ENCODE measurements around the gene MTA3. TPM values are rescaled to one million over a fixed set of nuclear protein-coding genes. Genes with fewer than 3 reads are reported as not detected.

The MTA3 gene
- total RNA-seq, 6 donors from 2014 or later: 18.2 to 59.7 (median 27.0) TPM

DNA sequence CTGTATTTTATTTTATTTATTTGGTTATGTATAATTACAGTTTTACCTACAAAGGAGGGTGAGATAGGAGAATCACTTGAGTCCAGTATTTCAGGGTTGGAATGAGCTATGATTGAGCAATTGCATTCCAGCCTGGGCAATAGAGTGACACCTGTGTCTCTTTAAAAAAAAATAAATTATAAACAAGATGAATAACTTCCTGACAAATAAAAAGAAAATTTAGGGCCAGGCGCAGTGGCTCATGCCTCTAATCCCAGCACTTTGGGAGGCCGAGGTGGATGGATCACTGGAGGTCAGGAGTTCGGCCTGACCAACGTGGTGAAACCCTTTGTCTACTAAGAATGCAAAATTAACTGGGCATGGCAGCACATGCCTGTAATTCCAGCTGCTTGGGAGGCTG, 17.3 kb downstream of the MTA3 start:
- Histone ChIP-seq H3K36me3 (peaks cover 0 to 33% (median 4%) of the 10 kb centered on the region in 4 donors), H3K4me1 (no peaks in the 10 kb centered on the region), H3K9me3 (no peaks in the 10 kb centered on the region), H3K27ac (no peak overlapping the region), H3K27me3 (no peaks in the 10 kb centered on the region), H3K4me3 (no peak overlapping the region)
- DNase-seq (no peak), ATAC-seq (ENCODE audit: low FRiP score in 2 of 2) (no peak)
- TF ChIP-seq, protein P1, sequence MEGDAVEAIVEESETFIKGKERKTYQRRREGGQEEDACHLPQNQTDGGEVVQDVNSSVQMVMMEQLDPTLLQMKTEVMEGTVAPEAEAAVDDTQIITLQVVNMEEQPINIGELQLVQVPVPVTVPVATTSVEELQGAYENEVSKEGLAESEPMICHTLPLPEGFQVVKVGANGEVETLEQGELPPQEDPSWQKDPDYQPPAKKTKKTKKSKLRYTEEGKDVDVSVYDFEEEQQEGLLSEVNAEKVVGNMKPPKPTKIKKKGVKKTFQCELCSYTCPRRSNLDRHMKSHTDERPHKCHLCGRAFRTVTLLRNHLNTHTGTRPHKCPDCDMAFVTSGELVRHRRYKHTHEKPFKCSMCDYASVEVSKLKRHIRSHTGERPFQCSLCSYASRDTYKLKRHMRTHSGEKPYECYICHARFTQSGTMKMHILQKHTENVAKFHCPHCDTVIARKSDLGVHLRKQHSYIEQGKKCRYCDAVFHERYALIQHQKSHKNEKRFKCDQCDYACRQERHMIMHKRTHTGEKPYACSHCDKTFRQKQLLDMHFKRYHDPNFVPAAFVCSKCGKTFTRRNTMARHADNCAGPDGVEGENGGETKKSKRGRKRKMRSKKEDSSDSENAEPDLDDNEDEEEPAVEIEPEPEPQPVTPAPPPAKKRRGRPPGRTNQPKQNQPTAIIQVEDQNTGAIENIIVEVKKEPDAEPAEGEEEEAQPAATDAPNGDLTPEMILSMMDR (IDR thresholded peaks at IDR 0.05): no peak
- TF ChIP-seq POLR2AphosphoS5 (IDR thresholded peaks at IDR 0.05) (no peak), POLR2A (IDR thresholded peaks at IDR 0.05) (no peak), EP300 (IDR thresholded peaks at IDR 0.05) (no peak)
- 79 to 85% methylated on average over 4 of the region's 4 CpGs for WGBS, 2 donors

DNA sequence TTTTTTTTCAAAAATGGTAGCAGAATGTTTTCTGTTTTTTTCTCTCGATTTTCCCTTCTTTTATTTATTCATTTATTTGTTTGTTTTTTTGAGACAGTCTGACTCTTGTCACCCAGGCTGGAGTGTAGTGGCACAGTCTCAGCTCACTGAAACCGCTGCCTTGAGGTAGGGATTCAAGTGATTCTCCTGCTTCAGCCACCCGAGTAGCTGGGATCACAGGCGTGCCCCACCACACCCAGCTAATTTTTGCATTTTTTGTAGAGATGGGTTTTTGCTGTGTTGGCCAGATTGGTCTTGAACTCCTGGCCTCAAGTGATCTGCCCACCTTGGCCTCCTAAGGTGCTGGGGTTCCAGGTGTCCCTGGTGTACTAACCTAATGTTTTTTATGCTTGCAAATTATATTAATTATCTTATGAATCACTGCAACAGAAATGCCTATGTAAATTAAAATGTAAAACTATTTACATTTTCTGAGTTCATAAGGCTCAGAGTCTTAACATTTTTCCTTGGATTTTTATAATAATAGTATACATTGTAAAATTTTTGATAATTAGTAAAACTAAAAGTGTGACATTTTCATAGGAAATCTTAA, 19.2 kb downstream of the MTA3 start:
- no peak for DNase-seq
- Histone ChIP-seq H3K27ac (no peak overlapping the region), H3K4me3 (no peak overlapping the region), H3K27me3 (no peaks in the 10 kb centered on the region), H3K4me1 (no peaks in the 10 kb centered on the region), H3K9me3 (no peaks in the 10 kb centered on the region), H3K36me3 (peaks cover 0 to 16% (median 0%) of the 10 kb centered on the region in 4 donors)
- no peak for TF ChIP-seq POLR2A (IDR thresholded peaks at IDR 0.05)
- TF ChIP-seq POLR2AphosphoS5 (IDR thresholded peaks at IDR 0.05): no peak
- no peak for TF ChIP-seq EP300 (IDR thresholded peaks at IDR 0.05)
- TF ChIP-seq, protein P1 (IDR thresholded peaks at IDR 0.05): no peak
- 88 to 99% methylated on average over 4 of the region's 4 CpGs for WGBS, 2 donors
- ATAC-seq (ENCODE audit: low FRiP score in 2 of 2): no peak

DNA sequence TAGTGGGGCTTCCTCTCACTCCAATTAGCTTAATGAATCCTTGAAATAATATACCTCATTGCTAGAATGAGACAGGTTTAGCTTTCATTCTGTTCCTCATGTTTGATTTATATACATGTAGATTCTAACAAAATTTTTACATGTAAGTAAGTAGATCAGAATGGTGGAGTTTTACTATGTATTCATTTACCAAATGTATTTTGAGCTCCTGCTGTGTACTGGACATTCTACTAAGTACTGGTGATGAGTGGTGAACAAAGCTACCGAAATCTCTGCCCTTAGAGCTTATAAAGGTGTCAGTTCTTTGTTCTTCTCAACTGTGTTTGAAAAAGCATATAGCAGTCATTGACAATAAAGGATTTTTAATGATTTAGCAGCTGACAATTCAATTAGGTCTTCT, 19.7 kb downstream of the MTA3 start:
- no peaks in the 10 kb centered on the region for H3K9me3 ChIP-seq
- H3K27ac ChIP-seq: no peak overlapping the region
- H3K4me3 ChIP-seq: no peak overlapping the region
- no peak for DNase-seq
- H3K36me3 ChIP-seq: peaks cover 0 to 11% (median 0%) of the 10 kb centered on the region in 4 donors
- no peaks in the 10 kb centered on the region for H3K27me3 ChIP-seq
- H3K4me1 ChIP-seq: no peaks in the 10 kb centered on the region
- TF ChIP-seq POLR2AphosphoS5 (IDR thresholded peaks at IDR 0.05) (no peak), EP300 (IDR thresholded peaks at IDR 0.05) (no peak), POLR2A (IDR thresholded peaks at IDR 0.05) (no peak)
- TF ChIP-seq, protein P1 (IDR thresholded peaks at IDR 0.05): no peak
- no peak for ATAC-seq (ENCODE audit: low FRiP score in 2 of 2)
- 92 to 95% methylated on average over 1 of the region's 1 CpG for WGBS, 2 donors

DNA sequence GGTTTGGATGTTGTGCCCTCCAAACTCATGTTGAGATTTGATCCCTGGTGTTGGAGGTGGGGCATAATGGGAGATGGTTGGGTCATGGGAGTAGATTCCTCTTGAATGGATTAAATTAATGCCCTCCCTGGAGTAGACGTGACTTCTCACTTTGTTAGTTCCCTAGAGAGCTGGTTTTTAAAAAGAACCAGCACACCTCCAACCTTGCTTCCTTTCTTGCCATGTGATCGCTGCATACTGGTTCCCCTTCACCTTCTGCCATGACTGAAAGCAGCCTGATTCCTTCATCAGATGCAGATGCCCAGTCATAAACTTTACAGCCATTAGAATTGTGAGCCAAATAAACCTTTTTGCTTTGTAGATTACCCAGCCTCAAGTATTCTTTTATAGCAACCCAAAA, 21.7 kb downstream of the MTA3 start:
- ATAC-seq (ENCODE audit: low FRiP score in 2 of 2) (no peak), DNase-seq (no peak)
- Histone ChIP-seq H3K27me3 (no peaks in the 10 kb centered on the region), H3K4me1 (no peaks in the 10 kb centered on the region), H3K27ac (no peak overlapping the region), H3K4me3 (no peak overlapping the region), H3K36me3 (peaks cover 0 to 10% (median 0%) of the 10 kb centered on the region in 4 donors), H3K9me3 (no peaks in the 10 kb centered on the region)
- 88 to 94% methylated on average over 2 of the region's 2 CpGs for WGBS, 2 donors
- TF ChIP-seq EP300 (IDR thresholded peaks at IDR 0.05): no peak
- no peak for TF ChIP-seq POLR2AphosphoS5 (IDR thresholded peaks at IDR 0.05)
- TF ChIP-seq, protein P1 (IDR thresholded peaks at IDR 0.05): no peak
- TF ChIP-seq POLR2A (IDR thresholded peaks at IDR 0.05): no peak

DNA sequence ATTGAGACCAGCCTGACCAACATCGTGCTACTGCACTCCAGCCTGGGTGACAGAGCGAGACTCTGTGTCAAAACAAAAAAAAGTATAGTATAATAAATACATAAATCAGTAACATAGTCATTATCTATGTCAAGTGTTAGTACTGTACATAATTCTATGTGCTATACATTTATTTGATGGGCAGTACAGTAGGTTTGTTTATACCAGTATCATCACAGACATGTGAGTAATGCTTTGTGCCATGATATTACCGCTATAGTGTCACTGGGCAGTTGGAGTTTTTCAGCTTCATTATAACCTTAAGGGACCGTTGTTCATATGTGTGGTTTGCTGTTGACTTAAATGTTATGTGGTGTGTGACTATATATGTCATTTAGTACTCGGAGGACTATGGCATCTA, 24.9 kb downstream of the MTA3 start:
- DNase-seq: no peak
- TF ChIP-seq POLR2AphosphoS5 (IDR thresholded peaks at IDR 0.05) (no peak), EP300 (IDR thresholded peaks at IDR 0.05) (no peak), POLR2A (IDR thresholded peaks at IDR 0.05) (no peak)
- TF ChIP-seq, protein P1 (IDR thresholded peaks at IDR 0.05): no peak
- 89 to 94% methylated on average over 5 of the region's 5 CpGs for WGBS, 2 donors
- Histone ChIP-seq H3K27ac (no peak overlapping the region), H3K9me3 (no peaks in the 10 kb centered on the region), H3K4me3 (no peak overlapping the region), H3K4me1 (no peaks in the 10 kb centered on the region), H3K36me3 (peaks cover 0 to 3% (median 0%) of the 10 kb centered on the region in 4 donors), H3K27me3 (no peaks in the 10 kb centered on the region)
- no peak for ATAC-seq (ENCODE audit: low FRiP score in 2 of 2)

Data from upper lobe of left lung (tissue), 6 donors.